HEK293 (cell line): ENCODE measurements around the gene NIN.

ENCODE experiments used
- FEZF1 ChIP-seq: fragments of 450-650 bp; formaldehyde crosslinking; IDR thresholded peaks from 2 replicates; pipeline ENCODE4 v1.5.1; 2016; ENCODE audit warnings: missing biosample characterization, missing genetic modification characterization
- GLI4 ChIP-seq: fragments of 450-650 bp; formaldehyde crosslinking; IDR thresholded peaks from 2 replicates; pipeline ENCODE4 v1.5.1; 2016; ENCODE audit warnings: missing biosample characterization, missing genetic modification characterization
- HOXC10 ChIP-seq: sonication (generic); formaldehyde crosslinking; IDR thresholded peaks from 2 replicates; pipeline ENCODE4 v1.8.1; 2023; ENCODE audit warnings: mild to moderate bottlenecking, missing genetic modification reagents
- IKZF3 ChIP-seq: fragments of 450-650 bp; IDR thresholded peaks from 2 replicates; pipeline ENCODE4 v1.5.0; 2018; ENCODE audit warnings: missing biosample characterization, mild to moderate bottlenecking, missing genetic modification characterization, moderate library complexity
- KLF10 ChIP-seq: fragments of 450-650 bp; IDR thresholded peaks from 2 replicates; pipeline ENCODE4 v1.5.1; 2018; ENCODE audit warnings: missing biosample characterization, mild to moderate bottlenecking, missing genetic modification characterization
- OSR2 ChIP-seq: fragments of 450-650 bp; formaldehyde crosslinking; IDR thresholded peaks from 2 replicates; pipeline ENCODE4 v1.5.1; 2016; ENCODE audit warnings: missing biosample characterization, missing genetic modification characterization
- PRDM2 ChIP-seq: fragments of 450-650 bp; formaldehyde crosslinking; IDR thresholded peaks from 2 replicates; pipeline ENCODE4 v1.5.1; 2016; ENCODE audit warnings: missing biosample characterization, missing genetic modification characterization, borderline replicate concordance
- SP2 ChIP-seq: fragments of 450-650 bp; formaldehyde crosslinking; IDR thresholded peaks from 2 replicates; pipeline ENCODE4 v1.5.1; 2016; ENCODE audit warnings: missing biosample characterization, missing genetic modification characterization
- TSHZ1 ChIP-seq: fragments of 450-650 bp; formaldehyde crosslinking; IDR thresholded peaks from 2 replicates; pipeline ENCODE4 v1.5.1; 2016; ENCODE audit warnings: missing biosample characterization, missing genetic modification characterization, borderline replicate concordance
- ZBTB11 ChIP-seq: fragments of 450-650 bp; formaldehyde crosslinking; conservative IDR thresholded peaks from 2 replicates; pipeline ENCODE4 v1.5.1; 2016; ENCODE audit warnings: low read depth, missing biosample characterization, missing genetic modification characterization
- ZEB2 ChIP-seq: fragments of 450-650 bp; formaldehyde crosslinking; IDR thresholded peaks from 2 replicates; pipeline ENCODE4 v1.5.1; 2016; ENCODE audit warnings: missing biosample characterization, missing genetic modification characterization
- ZNF140 ChIP-seq: fragments of 450-650 bp; formaldehyde crosslinking; IDR thresholded peaks from 2 replicates; pipeline ENCODE4 v1.5.1; 2016; ENCODE audit warnings: missing biosample characterization, missing genetic modification characterization
- ZNF146 ChIP-seq: fragments of 450-650 bp; formaldehyde crosslinking; IDR thresholded peaks from 2 replicates; pipeline ENCODE4 v1.5.1; 2016; ENCODE audit warnings: missing biosample characterization, missing genetic modification characterization
- ZNF157 ChIP-seq: fragments of 450-650 bp; formaldehyde crosslinking; IDR thresholded peaks from 2 replicates; pipeline ENCODE4 v1.5.1; 2016; ENCODE audit warnings: missing biosample characterization, missing genetic modification characterization
- ZNF19 ChIP-seq: fragments of 450-650 bp; formaldehyde crosslinking; IDR thresholded peaks from 2 replicates; pipeline ENCODE4; 2016; ENCODE audit warnings: missing biosample characterization, missing genetic modification characterization, low read depth
- ZNF280D ChIP-seq: fragments of 450-650 bp; formaldehyde crosslinking; IDR thresholded peaks from 2 replicates; pipeline ENCODE4 v1.5.1; 2016; ENCODE audit warnings: missing biosample characterization, missing genetic modification characterization
- ZNF394 ChIP-seq: fragments of 450-650 bp; formaldehyde crosslinking; IDR thresholded peaks from 2 replicates; pipeline ENCODE4 v1.5.1; 2016; ENCODE audit warnings: missing biosample characterization, missing genetic modification characterization, mild to moderate bottlenecking, moderate library complexity, borderline replicate concordance
- ZNF548 ChIP-seq: fragments of 450-650 bp; formaldehyde crosslinking; IDR thresholded peaks from 2 replicates; pipeline ENCODE4 v1.5.1; 2016; ENCODE audit warnings: missing biosample characterization, missing genetic modification characterization
- ZNF580 ChIP-seq: fragments of 450-650 bp; formaldehyde crosslinking; IDR thresholded peaks from 2 replicates; pipeline ENCODE4 v1.5.1; 2016; ENCODE audit warnings: missing biosample characterization, missing genetic modification characterization
- ZNF670 ChIP-seq: fragments of 450-650 bp; formaldehyde crosslinking; IDR thresholded peaks from 2 replicates; pipeline ENCODE4 v1.5.1; 2016; ENCODE audit warnings: missing biosample characterization, missing genetic modification characterization, low read depth
- ZNF707 ChIP-seq: fragments of 450-650 bp; formaldehyde crosslinking; IDR thresholded peaks from 2 replicates; pipeline ENCODE4 v1.5.1; 2016; ENCODE audit warnings: missing biosample characterization, missing genetic modification characterization

NIN gene

GRCh38 chr14:50830932-50831725 lies at the start of gene NIN (continued):
- TF ChIP-seq PRDM2 (tag by site-specific recombination) (no peak), ZNF19 (tag by site-specific recombination) (no peak), ZNF140 (tag by site-specific recombination) (no peak), ZBTB11 (tag by site-specific recombination) (no peak), IKZF3 (tag by site-specific recombination) (peak; percentile 11; the same call in 1 of the 2 replicates), ZNF394 (no peak), ZNF707 (no peak), HOXC10 (CRISPR knock-in tag) (no peak), FEZF1 (no peak), SP2 (tag by site-specific recombination) (peak; percentile 65), ZEB2 (tag by site-specific recombination) (peak; percentile 67), ZNF157 (no peak), GLI4 (tag by site-specific recombination) (no peak), OSR2 (tag by site-specific recombination) (no peak), KLF10 (tag by site-specific recombination) (no peak), ZNF670 (tag by site-specific recombination) (no peak), TSHZ1 (tag by site-specific recombination) (no peak), ZNF146 (tag by site-specific recombination) (no peak), ZNF280D (no peak), ZNF548 (tag by site-specific recombination) (no peak), ZNF580 (tag by site-specific recombination) (no peak)
